ENCODE measurements around the gene TMEM184B. TPM values are rescaled to one million over a fixed set of nuclear protein-coding genes. Genes with fewer than 3 reads are reported as not detected.

Gene TMEM184B
- total RNA-seq, 1 donor from 2014 or later, result 81.0 TPM

GRCh38 chr22:38172832-38173640 lies 99.8 kb downstream of the TMEM184B start:
- peaks cover 7% of the 10 kb centered on the region for H3K27me3 Mint-ChIP-seq (ENCODE audit: unreplicated experiment)
- TF ChIP-seq CTCF (IDR thresholded peaks at IDR 0.05; ENCODE audit: partially characterized antibody, unreplicated experiment), result no peak
- no peak for DNase-seq
- peaks cover 3% of the 10 kb centered on the region for H3K4me1 Mint-ChIP-seq (ENCODE audit: low read depth, unreplicated experiment)
- no peaks in the 10 kb centered on the region for H3K9me3 Mint-ChIP-seq (ENCODE audit: unreplicated experiment)
- no peak overlapping the region for H3K4me3 Mint-ChIP-seq (ENCODE audit: unreplicated experiment)
- no peaks in the 10 kb centered on the region for H3K36me3 Mint-ChIP-seq (ENCODE audit: unreplicated experiment)
- no peak overlapping the region for H3K27ac Mint-ChIP-seq (ENCODE audit: unreplicated experiment)

GRCh38 chr22:38171927-38172831 lies 100.6 kb downstream of the TMEM184B start:
- no peak overlapping the region for H3K27ac Mint-ChIP-seq (ENCODE audit: unreplicated experiment)
- no peaks in the 10 kb centered on the region for H3K36me3 Mint-ChIP-seq (ENCODE audit: unreplicated experiment)

GRCh38 chr22:38170469-38170868 lies 102.3 kb downstream of the TMEM184B start:
- H3K27me3 Mint-ChIP-seq (ENCODE audit: unreplicated experiment), result peaks cover 7% of the 10 kb centered on the region
- no peak for DNase-seq
- H3K4me3 Mint-ChIP-seq (ENCODE audit: unreplicated experiment), result no peak overlapping the region
- no peak for TF ChIP-seq CTCF (IDR thresholded peaks at IDR 0.05; ENCODE audit: partially characterized antibody, unreplicated experiment)
- no peaks in the 10 kb centered on the region for H3K36me3 Mint-ChIP-seq (ENCODE audit: unreplicated experiment)
- H3K4me1 Mint-ChIP-seq (ENCODE audit: low read depth, unreplicated experiment), result peaks cover 7% of the 10 kb centered on the region
- peak overlapping the region; percentile 43 for H3K27ac Mint-ChIP-seq (ENCODE audit: unreplicated experiment)
- H3K9me3 Mint-ChIP-seq (ENCODE audit: unreplicated experiment), result no peaks in the 10 kb centered on the region

More at GRCh38 chr22:38171927-38172831, 100.6 kb downstream of the TMEM184B start:
- H3K27me3 Mint-ChIP-seq (ENCODE audit: unreplicated experiment), result peaks cover 7% of the 10 kb centered on the region
- peaks cover 7% of the 10 kb centered on the region for H3K4me1 Mint-ChIP-seq (ENCODE audit: low read depth, unreplicated experiment)
- H3K4me3 Mint-ChIP-seq (ENCODE audit: unreplicated experiment), result no peak overlapping the region
- DNase-seq, result no peak
- H3K9me3 Mint-ChIP-seq (ENCODE audit: unreplicated experiment), result no peaks in the 10 kb centered on the region
- no peak for TF ChIP-seq CTCF (IDR thresholded peaks at IDR 0.05; ENCODE audit: partially characterized antibody, unreplicated experiment)

Other genes with a start within 250 kb of the TMEM184B start
- 44.8 TPM for gene PICK1, start 215.6 kb downstream of the TMEM184B start, total RNA-seq (ENCODE audit: unreplicated experiment)
- not detected for gene SLC16A8, start 188.8 kb downstream of the TMEM184B start, total RNA-seq (ENCODE audit: unreplicated experiment)
- gene BAIAP2L2, start 162.3 kb downstream of the TMEM184B start, total RNA-seq (ENCODE audit: unreplicated experiment), result 28.6 TPM
- 42.2 TPM for gene PLA2G6, start 91.2 kb downstream of the TMEM184B start, total RNA-seq (ENCODE audit: unreplicated experiment)
- gene MAFF, start 71.0 kb downstream of the TMEM184B start, total RNA-seq (ENCODE audit: unreplicated experiment), result 1.8 TPM
- 402 TPM for gene CSNK1E, start 44.4 kb upstream of the TMEM184B start, total RNA-seq (ENCODE audit: unreplicated experiment)
- 0.86 TPM for gene KCNJ4, start 182.2 kb upstream of the TMEM184B start, total RNA-seq (ENCODE audit: unreplicated experiment)
- gene KDELR3, start 195.1 kb upstream of the TMEM184B start, total RNA-seq (ENCODE audit: unreplicated experiment), result not detected
- 530 TPM for gene DDX17, start 233.3 kb upstream of the TMEM184B start, total RNA-seq (ENCODE audit: unreplicated experiment)

All from glutamatergic neuron (in vitro differentiated cells).